SK-N-MC (cell line): ENCODE results near the gene LDLRAD3.

Experiments
- DNase-seq: peaks from one replicate; pipeline ENCODE4 v3.0.0-alpha.2; 2011; ENCODE audit warnings: low read depth, low spot score
- H3K27ac ChIP-seq: fragments of 200-600 bp; sonication (generic); 2 replicates; pipeline ENCODE4 v1.5.1; 2016; ENCODE audit warnings: mixed run types
- H3K36me3 ChIP-seq: fragments of 200-600 bp; sonication (generic); 2 replicates; pipeline ENCODE4 v1.6.1; 2017; ENCODE audit warnings: antibody characterized with exemption, low read length, mixed read lengths; ENCODE audit not compliant: insufficient read depth
- H3K4me3 ChIP-seq: fragments of 200-600 bp; sonication (generic); 2 replicates; pipeline ENCODE4 v1.5.1; 2016
- H3K9ac ChIP-seq: fragments of 200-600 bp; sonication (generic); 2 replicates; pipeline ENCODE4 v1.8.0; 2017; ENCODE audit warnings: mixed run types, mixed read lengths; ENCODE audit not compliant: insufficient read length
- H3K9me3 ChIP-seq: fragments of 200-600 bp; sonication (generic); 2 replicates; pipeline ENCODE4 v1.6.1; 2017; ENCODE audit warnings: low read depth, mild to moderate bottlenecking, antibody characterized with exemption, low read length, moderate library complexity, mixed read lengths
- EZH2 ChIP-seq: fragments of 200-600 bp; sonication (generic); IDR thresholded peaks from one replicate; pipeline ENCODE4 v1.6.1; 2017; ENCODE audit warnings: antibody characterized with exemption
- FOXP2 ChIP-seq: optimal IDR thresholded peaks from 2 replicates; pipeline ENCODE3; 2011; ENCODE audit warnings: mild to moderate bottlenecking, moderate library complexity; ENCODE audit not compliant: insufficient read depth; ENCODE audit errors: extremely low read length, control extremely low read depth
- POLR2AphosphoS5 ChIP-seq: IDR thresholded peaks from 2 replicates; pipeline ENCODE4 v1.6.1; 2012; ENCODE audit warnings: mild to moderate bottlenecking, low read depth, low read length, borderline replicate concordance

The LDLRAD3 gene

GRCh38 chr11:35992548-35992947 lies 48.7 kb downstream of the LDLRAD3 start:
- no peak overlapping the region for H3K4me3 ChIP-seq
- no peaks in the 10 kb centered on the region; the same call in 1 of the 2 replicates for H3K9me3 ChIP-seq
- peak; percentile 32 for DNase-seq
- TF ChIP-seq FOXP2: no peak
- no peak for TF ChIP-seq EZH2
- TF ChIP-seq POLR2AphosphoS5: no peak
- no peaks in the 10 kb centered on the region for H3K36me3 ChIP-seq
- H3K27ac ChIP-seq: no peak overlapping the region
- H3K9ac ChIP-seq: no peak overlapping the region

GRCh38 chr11:35994421-35994820 lies 50.6 kb downstream of the LDLRAD3 start:
- no peak overlapping the region for H3K4me3 ChIP-seq
- no peak overlapping the region for H3K9ac ChIP-seq
- no peak overlapping the region for H3K27ac ChIP-seq
- no peak for DNase-seq
- H3K9me3 ChIP-seq: no peaks in the 10 kb centered on the region; the same call in 1 of the 2 replicates
- TF ChIP-seq FOXP2: no peak
- no peak for TF ChIP-seq POLR2AphosphoS5
- TF ChIP-seq EZH2: no peak
- H3K36me3 ChIP-seq: no peaks in the 10 kb centered on the region

- Histone ChIP-seq H3K9me3 (no peaks in the 10 kb centered on the region; the same call in 1 of the 2 replicates), H3K4me3 (no peak overlapping the region), H3K36me3 (no peaks in the 10 kb centered on the region), H3K9ac (no peak overlapping the region), H3K27ac (no peak overlapping the region)
- TF ChIP-seq FOXP2 (no peak), POLR2AphosphoS5 (no peak), EZH2 (no peak)
- no peak for DNase-seq
These were observed 51.9 kb downstream of the LDLRAD3 start for GRCh38 chr11:35995681-35996271.

GRCh38 chr11:35997902-35998520 lies 54.1 kb downstream of the LDLRAD3 start:
- TF ChIP-seq POLR2AphosphoS5 (no peak), EZH2 (no peak), FOXP2 (no peak)
- no peaks in the 10 kb centered on the region for H3K36me3 ChIP-seq
- no peak overlapping the region for H3K4me3 ChIP-seq
- H3K27ac ChIP-seq: no peak overlapping the region
- no peak for DNase-seq
- no peaks in the 10 kb centered on the region; the same call in 1 of the 2 replicates for H3K9me3 ChIP-seq
- no peak overlapping the region for H3K9ac ChIP-seq

- DNase-seq: no peak
- Histone ChIP-seq H3K9ac (no peak overlapping the region), H3K4me3 (no peak overlapping the region), H3K36me3 (no peaks in the 10 kb centered on the region), H3K9me3 (no peaks in the 10 kb centered on the region; the same call in 1 of the 2 replicates), H3K27ac (no peak overlapping the region)
- no peak for TF ChIP-seq EZH2
- TF ChIP-seq FOXP2: no peak
- TF ChIP-seq POLR2AphosphoS5: no peak
These were observed 54.8 kb downstream of the LDLRAD3 start for GRCh38 chr11:35998634-35999033.

GRCh38 chr11:36000616-36001190 lies 56.8 kb downstream of the LDLRAD3 start:
- Histone ChIP-seq H3K27ac (no peak overlapping the region), H3K36me3 (no peaks in the 10 kb centered on the region), H3K9ac (no peak overlapping the region), H3K4me3 (no peak overlapping the region), H3K9me3 (no peaks in the 10 kb centered on the region)
- DNase-seq: no peak
- TF ChIP-seq EZH2 (no peak), FOXP2 (no peak), POLR2AphosphoS5 (no peak)

- H3K27ac ChIP-seq: no peak overlapping the region
- no peak overlapping the region for H3K9ac ChIP-seq
- no peaks in the 10 kb centered on the region for H3K9me3 ChIP-seq
- no peaks in the 10 kb centered on the region for H3K36me3 ChIP-seq
- no peak for TF ChIP-seq POLR2AphosphoS5
- TF ChIP-seq EZH2: no peak
- no peak for TF ChIP-seq FOXP2
- no peak overlapping the region for H3K4me3 ChIP-seq
- DNase-seq: no peak
These were observed 58.3 kb downstream of the LDLRAD3 start for GRCh38 chr11:36002196-36002595.

GRCh38 chr11:36002796-36003195 lies 58.9 kb downstream of the LDLRAD3 start:
- TF ChIP-seq POLR2AphosphoS5 (no peak), FOXP2 (no peak), EZH2 (no peak)
- no peak overlapping the region for H3K4me3 ChIP-seq
- no peak overlapping the region for H3K9ac ChIP-seq
- no peaks in the 10 kb centered on the region for H3K36me3 ChIP-seq
- H3K27ac ChIP-seq: no peak overlapping the region
- H3K9me3 ChIP-seq: no peaks in the 10 kb centered on the region
- DNase-seq: no peak

GRCh38 chr11:36006556-36006955 lies 62.7 kb downstream of the LDLRAD3 start:
- H3K9ac ChIP-seq: no peak overlapping the region
- no peak for DNase-seq
- H3K27ac ChIP-seq: no peak overlapping the region
- no peaks in the 10 kb centered on the region for H3K36me3 ChIP-seq
- H3K4me3 ChIP-seq: no peak overlapping the region
- no peaks in the 10 kb centered on the region for H3K9me3 ChIP-seq
- TF ChIP-seq EZH2: no peak
- TF ChIP-seq FOXP2: no peak
- TF ChIP-seq POLR2AphosphoS5: no peak
